HUES64 (cell line): ENCODE results near the gene RBFOX2.
A peak's percentile ranks its signal among the peaks of the same experiment; 100 is the strongest.

Experiments used
- H3K27ac ChIP-seq: 2 replicates; pipeline ENCODE4 v1.7.0; 2013; ENCODE audit warnings: low read depth, low read length, inconsistent platforms
- H3K27me3 ChIP-seq: 2 replicates; pipeline ENCODE4 v1.6.1; 2013; ENCODE audit warnings: mild to moderate bottlenecking, low read length; ENCODE audit not compliant: insufficient read depth
- H3K36me3 ChIP-seq: 2 replicates; pipeline ENCODE4 v1.6.1; 2013; ENCODE audit warnings: mild to moderate bottlenecking, low read length; ENCODE audit not compliant: insufficient read depth
- H3K4me1 ChIP-seq: 2 replicates; pipeline ENCODE4 v1.6.1; 2013; ENCODE audit warnings: mild to moderate bottlenecking, low read length, moderate library complexity; ENCODE audit not compliant: insufficient read depth
- H3K4me3 ChIP-seq: 2 replicates; pipeline ENCODE4 v1.5.1; 2013; ENCODE audit warnings: mild to moderate bottlenecking, low read length, moderate library complexity
- H3K9ac ChIP-seq: 2 replicates; pipeline ENCODE4 v1.6.1; 2013; ENCODE audit warnings: mild to moderate bottlenecking, low read depth, low read length
- H3K9me3 ChIP-seq: 2 replicates; pipeline ENCODE4 v1.6.1; 2013; ENCODE audit warnings: low read depth, low read length; ENCODE audit not compliant: insufficient read depth
- WGBS: fragments of 150-250, 120-280 bp; methylation state at CpG from one replicate; pipeline ENCODE4 v1.1.7; 2013; ENCODE audit warnings: missing lambda C conversion rate; 5-methylcytosine and 5-hydroxymethylcytosine counted together

The RBFOX2 gene

DNA sequence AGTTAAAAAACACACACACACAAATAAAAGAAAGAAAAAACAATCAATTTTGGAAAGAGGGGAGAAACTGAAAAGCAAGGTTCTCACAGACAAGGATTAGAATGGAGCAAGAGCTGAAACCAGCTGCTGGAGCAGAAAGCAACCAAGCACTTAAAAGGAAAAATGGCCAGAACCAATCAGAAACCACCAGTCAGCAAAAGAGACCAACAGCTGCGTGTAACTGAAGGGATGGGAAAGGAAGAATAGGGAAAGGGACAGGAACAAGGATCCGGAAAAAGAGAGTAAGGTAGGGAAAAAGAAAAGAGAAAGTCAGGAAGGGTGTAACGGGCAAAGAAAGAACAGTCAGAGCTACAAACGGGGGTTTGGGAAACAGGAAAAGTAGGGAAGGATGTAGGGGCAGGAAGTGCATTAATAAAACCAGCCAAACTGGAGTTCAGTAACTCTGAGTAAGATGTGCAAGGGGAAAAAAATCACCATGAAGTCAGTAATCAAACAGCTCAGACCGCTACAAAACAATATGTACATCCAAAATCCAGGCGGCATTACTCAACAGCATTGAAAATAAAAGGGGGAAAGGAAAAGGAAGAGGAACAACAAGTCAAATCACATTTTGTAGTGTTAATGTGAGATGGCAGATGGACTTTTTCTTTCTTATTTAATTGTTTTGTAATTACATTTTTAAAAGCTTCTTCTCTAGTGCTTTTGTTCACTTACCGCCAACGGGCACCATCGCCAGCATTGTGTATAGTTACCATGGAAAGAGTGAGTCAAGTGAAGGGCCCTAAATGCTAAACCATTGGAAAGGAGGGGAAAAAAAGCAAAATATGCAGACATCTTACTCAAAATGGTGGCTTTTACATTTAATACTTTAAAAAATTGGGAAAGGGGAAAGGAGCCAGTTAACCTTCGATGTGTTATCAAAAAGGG lies 261.7 kb downstream of the RBFOX2 start:
- no peaks in the 10 kb centered on the region for H3K27me3 ChIP-seq
- H3K36me3 ChIP-seq, result 0 out of 2 replicates have a peak, but pooled peaks cover 5% of the 10 kb centered on the region
- no peak overlapping the region; the same call in 1 of the 2 replicates for H3K4me3 ChIP-seq
- no peaks in the 10 kb centered on the region for H3K9me3 ChIP-seq
- H3K9ac ChIP-seq, result no peak overlapping the region
- peaks cover 17% of the 10 kb centered on the region for H3K4me1 ChIP-seq
- H3K27ac ChIP-seq, result peak overlapping the region; percentile 48; the same call in 1 of the 2 replicates
- WGBS, result 80% methylated on average over 9 of the region's 10 CpGs

DNA sequence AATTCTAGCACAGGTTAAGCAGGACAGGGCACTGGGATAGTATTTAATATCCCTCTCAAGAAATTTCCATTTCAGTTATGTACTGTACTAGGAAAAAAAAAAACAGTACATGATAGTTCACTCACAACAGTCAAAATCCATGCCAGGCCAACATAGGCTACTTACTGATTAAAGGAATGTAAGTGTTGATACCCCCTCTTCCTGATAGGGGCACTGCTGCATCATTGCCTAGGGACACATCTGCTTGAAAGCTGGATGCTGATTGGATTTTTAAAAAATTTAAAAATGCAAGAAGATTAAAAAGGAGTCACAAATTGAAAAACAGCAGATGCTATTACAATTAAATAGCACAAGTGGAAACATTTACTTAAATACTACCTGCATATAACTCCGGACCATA lies 267.6 kb downstream of the RBFOX2 start:
- no peaks in the 10 kb centered on the region for H3K27me3 ChIP-seq
- H3K9me3 ChIP-seq, result no peaks in the 10 kb centered on the region
- peaks cover 63% of the 10 kb centered on the region for H3K36me3 ChIP-seq
- H3K9ac ChIP-seq, result no peak overlapping the region
- H3K27ac ChIP-seq, result no peak overlapping the region
- no peak overlapping the region for H3K4me3 ChIP-seq
- H3K4me1 ChIP-seq, result no peaks in the 10 kb centered on the region
- WGBS, result 100% methylated on average over 1 of the region's 1 CpG

DNA sequence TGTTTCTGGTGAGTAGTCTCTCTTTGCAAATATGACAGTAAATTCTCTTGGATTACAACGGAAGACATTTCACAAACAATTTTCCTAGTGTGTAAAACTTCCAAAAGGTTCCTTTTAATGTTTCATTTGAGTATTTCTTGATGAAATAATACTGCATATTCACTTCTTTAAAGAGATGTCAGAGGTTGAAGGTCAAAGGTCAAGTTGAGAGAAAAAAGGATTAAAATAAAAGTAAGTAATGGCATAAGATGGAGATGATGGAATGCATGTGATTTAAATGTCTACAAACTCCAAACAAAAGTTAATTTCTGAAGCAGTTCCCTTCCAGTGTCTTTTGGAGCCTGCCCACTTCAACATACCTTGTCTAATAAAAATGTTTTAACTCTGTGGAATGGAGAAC lies 270.2 kb downstream of the RBFOX2 start:
- H3K4me1 ChIP-seq, result peaks cover 1% of the 10 kb centered on the region; the same call in 1 of the 2 replicates
- peaks cover 73% of the 10 kb centered on the region for H3K36me3 ChIP-seq
- WGBS, result 100% methylated on average over 1 of the region's 1 CpG

DNA sequence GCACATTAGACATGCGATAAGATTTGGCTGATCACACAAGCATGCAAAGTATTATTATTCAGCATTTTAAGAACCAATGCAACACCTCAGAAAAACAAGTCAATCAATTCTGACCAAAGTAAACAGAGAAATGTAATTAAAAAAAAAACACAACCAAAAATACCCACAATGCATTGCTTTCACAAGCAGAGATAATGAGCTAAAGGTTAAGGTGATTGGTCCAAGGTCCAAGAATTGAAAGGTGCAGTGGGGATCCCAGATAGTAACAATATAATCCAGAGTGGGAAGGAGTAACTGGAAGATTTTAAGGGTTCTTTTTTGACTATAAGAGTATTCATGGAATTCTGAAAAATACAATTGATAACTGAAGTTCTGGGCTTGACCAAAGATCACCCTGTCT lies 271.9 kb downstream of the RBFOX2 start:
- Histone ChIP-seq H3K4me3 (no peak overlapping the region), H3K27ac (no peak overlapping the region), H3K9me3 (no peaks in the 10 kb centered on the region), H3K27me3 (no peaks in the 10 kb centered on the region), H3K4me1 (peaks cover 18% of the 10 kb centered on the region), H3K9ac (no peak overlapping the region), H3K36me3 (peaks cover 78% of the 10 kb centered on the region)
- WGBS, result 100% methylated on average over 1 of the region's 1 CpG

More for the DNA sequence above, 270.2 kb downstream of the RBFOX2 start:
- H3K4me3 ChIP-seq, result no peak overlapping the region
- no peak overlapping the region for H3K27ac ChIP-seq
- no peaks in the 10 kb centered on the region for H3K9me3 ChIP-seq
- no peak overlapping the region for H3K9ac ChIP-seq
- H3K27me3 ChIP-seq, result no peaks in the 10 kb centered on the region

DNA sequence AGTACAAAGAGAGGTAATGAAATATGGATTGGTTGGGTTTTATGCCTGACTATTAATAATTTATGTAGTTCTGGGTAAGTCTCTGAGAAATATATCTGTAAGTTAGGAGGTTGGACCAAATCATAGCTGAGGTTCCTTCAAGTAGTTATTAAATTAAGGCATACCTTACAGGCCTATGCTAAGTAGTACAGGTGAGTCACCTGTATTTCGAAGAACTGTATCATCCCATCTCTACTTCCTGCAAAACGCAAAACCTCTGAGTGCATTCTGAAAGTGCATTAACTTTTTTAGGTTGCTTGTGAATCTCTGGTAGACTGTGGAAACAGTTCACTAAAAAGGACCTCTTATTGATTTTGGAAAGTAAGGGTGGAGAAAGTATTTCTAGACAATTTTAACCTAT lies 273.9 kb downstream of the RBFOX2 start:
- Histone ChIP-seq H3K27ac (no peak overlapping the region), H3K36me3 (peaks cover 58% of the 10 kb centered on the region), H3K27me3 (no peaks in the 10 kb centered on the region), H3K9ac (no peak overlapping the region), H3K4me1 (peaks cover 26% of the 10 kb centered on the region), H3K9me3 (no peaks in the 10 kb centered on the region), H3K4me3 (no peak overlapping the region)
- 100% methylated on average over 2 of the region's 2 CpGs for WGBS

DNA sequence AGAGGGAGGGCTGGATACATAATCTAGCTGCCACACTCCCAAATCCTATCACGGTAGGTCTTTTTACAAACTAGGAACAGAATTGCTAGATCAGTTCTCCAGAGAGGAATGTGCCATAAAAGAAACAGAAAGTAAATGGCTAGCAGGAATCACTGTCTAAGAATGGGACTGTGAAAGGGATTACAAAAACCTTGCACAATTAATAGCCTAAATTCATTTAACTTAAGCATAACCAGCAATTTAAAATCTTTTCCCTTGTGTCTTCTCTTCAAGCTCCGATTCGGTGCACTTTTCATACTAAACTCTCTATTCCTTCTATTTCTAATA lies 275.8 kb downstream of the RBFOX2 start:
- Histone ChIP-seq H3K4me1 (peaks cover 45% of the 10 kb centered on the region), H3K36me3 (peaks cover 39% of the 10 kb centered on the region; the same call in 1 of the 2 replicates), H3K27me3 (no peaks in the 10 kb centered on the region), H3K27ac (peak overlapping the region; percentile 28; the same call in 1 of the 2 replicates), H3K9me3 (no peaks in the 10 kb centered on the region), H3K4me3 (no peak overlapping the region), H3K9ac (no peak overlapping the region)
- 76% methylated on average over 3 of the region's 3 CpGs for WGBS

DNA sequence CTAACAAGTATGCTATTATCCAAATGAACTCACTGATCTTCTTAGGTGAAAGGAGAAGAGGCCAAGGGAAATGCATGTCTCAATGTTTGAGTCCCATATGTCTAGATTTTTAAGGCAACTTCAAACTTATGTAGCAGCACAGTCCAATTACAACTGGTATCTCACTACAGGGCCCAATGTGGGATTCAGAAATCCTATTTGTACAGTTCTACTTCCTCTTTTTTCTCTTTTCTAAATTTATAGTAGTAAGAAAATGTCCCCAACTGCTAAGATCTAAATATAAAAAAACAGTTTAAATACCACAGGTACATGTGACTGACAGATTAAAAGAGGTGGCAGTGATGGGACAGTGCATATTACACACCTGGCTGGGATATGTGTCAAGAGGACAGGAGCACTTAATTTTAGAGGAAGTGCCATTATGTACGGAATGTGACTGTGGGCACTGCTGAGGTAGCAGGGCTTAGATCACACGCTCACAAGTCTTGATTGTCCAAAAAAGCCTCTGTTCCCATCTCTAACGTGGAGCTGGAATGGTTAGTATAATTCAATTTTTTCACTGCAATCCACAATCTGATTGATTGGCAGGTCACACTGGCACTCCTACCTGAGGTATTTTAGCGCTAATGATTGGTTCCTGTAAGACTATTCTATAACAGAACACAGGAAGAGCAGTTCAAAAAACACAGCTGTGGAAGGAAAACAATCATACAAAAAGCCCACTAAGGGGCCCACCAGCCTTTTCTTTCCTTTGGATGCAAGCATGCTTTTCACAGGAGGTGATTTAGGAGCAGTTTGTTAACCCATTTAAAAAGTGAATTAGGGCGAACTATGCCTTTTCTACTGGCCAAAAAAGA lies 276.4 kb downstream of the RBFOX2 start:
- Histone ChIP-seq H3K9me3 (no peaks in the 10 kb centered on the region), H3K4me1 (peaks cover 51% of the 10 kb centered on the region), H3K9ac (no peak overlapping the region), H3K27me3 (no peaks in the 10 kb centered on the region), H3K4me3 (no peak overlapping the region), H3K27ac (peak overlapping the region; percentile 28; the same call in 1 of the 2 replicates), H3K36me3 (peaks cover 33% of the 10 kb centered on the region; the same call in 1 of the 2 replicates)
- WGBS, result 76% methylated on average over 5 of the region's 5 CpGs

DNA sequence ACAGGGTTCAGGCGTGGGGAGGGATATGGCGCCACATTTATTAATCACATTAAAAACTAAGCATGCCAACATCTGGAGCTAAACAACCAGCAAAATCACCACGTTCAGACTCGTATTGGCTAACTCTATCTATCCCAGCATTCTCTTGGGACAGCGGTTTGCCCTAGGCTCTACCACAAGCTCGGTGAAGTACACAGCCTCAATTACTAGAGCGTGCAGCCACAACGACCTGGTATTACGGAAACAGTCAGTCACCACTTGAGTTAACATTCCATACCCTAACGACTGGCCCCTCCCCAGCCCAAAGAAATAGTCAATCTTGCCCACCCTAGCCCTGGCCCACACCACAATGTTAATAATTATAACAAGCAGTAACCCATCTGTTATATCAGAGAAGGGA lies 278.8 kb downstream of the RBFOX2 start:
- H3K27ac ChIP-seq, result no peak overlapping the region
- no peak overlapping the region for H3K4me3 ChIP-seq
- no peak overlapping the region for H3K9ac ChIP-seq
- H3K9me3 ChIP-seq, result no peaks in the 10 kb centered on the region
- no peaks in the 10 kb centered on the region for H3K27me3 ChIP-seq
- 79% methylated on average over 10 of the region's 10 CpGs for WGBS
- H3K36me3 ChIP-seq, result peaks cover 29% of the 10 kb centered on the region
- peaks cover 56% of the 10 kb centered on the region for H3K4me1 ChIP-seq

DNA sequence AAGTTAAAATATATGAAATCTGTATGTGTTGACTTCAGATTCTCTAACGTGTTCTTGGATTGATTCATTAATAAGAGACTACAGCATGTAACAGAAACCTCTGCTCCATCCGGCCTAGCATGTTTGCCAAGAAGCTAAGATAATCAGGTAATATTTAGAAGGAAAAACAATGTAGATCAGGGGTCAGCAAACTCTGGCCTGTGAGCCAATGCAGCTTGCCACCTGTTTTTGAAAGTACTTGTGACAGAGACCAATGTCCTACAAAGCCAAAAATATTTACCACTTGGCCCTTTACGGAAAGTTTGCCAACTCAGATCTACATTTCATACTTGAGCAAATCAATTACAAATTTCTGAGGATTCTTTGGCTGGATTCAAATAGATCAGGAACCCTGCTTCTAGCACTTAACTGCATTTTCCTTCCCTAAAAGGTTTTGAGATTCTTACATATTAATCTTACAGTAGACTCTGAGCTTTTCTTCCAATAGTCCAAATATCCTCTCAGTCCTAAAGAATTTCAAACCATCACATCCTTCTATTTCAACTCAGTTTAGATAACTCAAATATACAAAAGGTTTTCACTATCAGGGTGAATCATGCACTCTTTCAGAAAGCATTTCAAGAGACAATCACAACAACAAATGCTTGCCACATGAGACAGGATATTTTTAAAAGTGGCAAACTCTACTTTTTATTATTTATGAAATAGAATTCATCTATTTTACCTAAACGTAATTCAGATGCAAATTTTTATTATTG lies 281.5 kb downstream of the RBFOX2 start:
- Histone ChIP-seq H3K27me3 (no peaks in the 10 kb centered on the region), H3K9ac (no peak overlapping the region), H3K4me3 (no peak overlapping the region), H3K27ac (no peak overlapping the region; the same call in 1 of the 2 replicates), H3K9me3 (no peaks in the 10 kb centered on the region), H3K36me3 (peaks cover 46% of the 10 kb centered on the region), H3K4me1 (peaks cover 59% of the 10 kb centered on the region)
- WGBS, result 89% methylated on average over 4 of the region's 4 CpGs

DNA sequence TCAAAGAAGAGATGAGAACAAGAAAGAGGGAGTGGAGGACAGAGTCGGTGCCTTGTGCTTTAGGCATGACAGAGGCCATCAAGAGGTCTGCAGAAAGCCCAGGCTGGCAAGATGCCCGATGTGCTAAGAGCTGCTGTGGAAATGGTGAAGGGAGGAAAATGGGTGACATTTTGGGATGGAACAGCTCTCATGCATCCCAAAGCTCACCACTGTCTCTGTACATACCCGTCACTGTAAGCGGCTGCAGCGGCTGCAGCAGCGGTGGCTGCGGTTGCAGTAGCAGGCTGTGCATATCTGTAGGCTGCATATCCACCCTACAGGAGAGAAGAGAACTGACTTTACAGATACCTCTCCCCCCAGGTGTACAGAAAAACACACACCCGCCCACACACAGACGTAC lies 282.4 kb downstream of the RBFOX2 start:
- H3K9me3 ChIP-seq, result no peaks in the 10 kb centered on the region
- 96% methylated on average over 9 of the region's 9 CpGs for WGBS
- H3K4me1 ChIP-seq, result peaks cover 52% of the 10 kb centered on the region
- peaks cover 50% of the 10 kb centered on the region for H3K36me3 ChIP-seq
- no peak overlapping the region for H3K27ac ChIP-seq
- H3K27me3 ChIP-seq, result no peaks in the 10 kb centered on the region
- no peak overlapping the region for H3K4me3 ChIP-seq
- no peak overlapping the region for H3K9ac ChIP-seq
